Mammary microvascular endothelial cell (primary cell): ENCODE measurements around the gene FBXW2. TPM values are rescaled to one million over a fixed set of nuclear protein-coding genes. Genes with fewer than 3 reads are reported as not detected.

ENCODE experiments used
- total RNA-seq: library from RNA; depleted of rRNA; stranded (reverse); fragments of >200 nt; gene quantifications from 2 replicates; pipeline ENCODE4 v1.2.3, GENCODE V29; 2015

FBXW2 gene, protein sequence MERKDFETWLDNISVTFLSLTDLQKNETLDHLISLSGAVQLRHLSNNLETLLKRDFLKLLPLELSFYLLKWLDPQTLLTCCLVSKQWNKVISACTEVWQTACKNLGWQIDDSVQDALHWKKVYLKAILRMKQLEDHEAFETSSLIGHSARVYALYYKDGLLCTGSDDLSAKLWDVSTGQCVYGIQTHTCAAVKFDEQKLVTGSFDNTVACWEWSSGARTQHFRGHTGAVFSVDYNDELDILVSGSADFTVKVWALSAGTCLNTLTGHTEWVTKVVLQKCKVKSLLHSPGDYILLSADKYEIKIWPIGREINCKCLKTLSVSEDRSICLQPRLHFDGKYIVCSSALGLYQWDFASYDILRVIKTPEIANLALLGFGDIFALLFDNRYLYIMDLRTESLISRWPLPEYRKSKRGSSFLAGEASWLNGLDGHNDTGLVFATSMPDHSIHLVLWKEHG
- total RNA-seq: 23.2 and 35.8 TPM in 2 replicates

DNA sequence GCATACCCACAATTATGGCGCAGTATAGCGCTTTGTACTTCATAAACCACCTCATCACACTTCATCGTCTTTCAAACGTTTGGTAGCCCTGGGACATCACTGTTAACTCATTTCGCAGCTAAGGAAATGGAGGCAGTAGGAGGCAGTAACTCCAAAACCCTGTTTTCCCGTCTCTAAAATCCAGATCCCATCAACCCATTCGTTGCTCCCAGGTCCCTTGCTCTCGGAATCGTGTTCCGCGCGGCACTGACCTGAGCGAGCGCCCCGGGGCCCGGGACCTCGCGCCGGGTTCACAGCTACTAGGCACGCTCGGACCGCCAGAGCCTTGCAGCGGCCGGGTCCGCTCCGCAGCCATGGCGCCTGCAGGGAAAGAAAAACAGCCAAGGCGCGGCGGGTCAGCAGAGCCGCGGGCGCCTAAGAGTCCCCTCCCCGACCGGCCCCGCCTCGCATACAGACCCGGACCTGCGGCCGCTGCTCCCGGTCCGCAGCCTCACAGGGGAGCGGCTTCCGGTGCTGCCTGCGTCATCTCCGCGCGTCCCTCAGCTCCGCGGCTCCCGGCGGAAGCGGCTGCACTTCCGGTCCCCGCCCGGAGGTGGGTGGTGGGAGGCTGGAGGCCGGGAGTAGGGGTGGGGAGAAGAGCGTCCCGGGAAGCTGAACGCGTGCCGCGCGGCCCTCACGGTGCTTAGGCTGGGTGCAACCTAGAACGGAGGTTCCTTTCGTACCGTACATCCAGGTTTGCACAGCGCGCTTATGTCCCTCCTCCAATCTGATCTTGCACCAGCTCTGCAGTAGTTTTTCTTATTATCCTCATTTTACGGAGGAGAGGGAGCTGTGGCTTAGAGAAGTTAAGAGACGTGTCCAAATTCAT lies at the start of gene FBXW2:
TSS of gene FBXW2 (minus strand) at position 519 of the 868 bp plus-strand sequence. CDS start 5,158 bp downstream, outside the sequence.

DNA sequence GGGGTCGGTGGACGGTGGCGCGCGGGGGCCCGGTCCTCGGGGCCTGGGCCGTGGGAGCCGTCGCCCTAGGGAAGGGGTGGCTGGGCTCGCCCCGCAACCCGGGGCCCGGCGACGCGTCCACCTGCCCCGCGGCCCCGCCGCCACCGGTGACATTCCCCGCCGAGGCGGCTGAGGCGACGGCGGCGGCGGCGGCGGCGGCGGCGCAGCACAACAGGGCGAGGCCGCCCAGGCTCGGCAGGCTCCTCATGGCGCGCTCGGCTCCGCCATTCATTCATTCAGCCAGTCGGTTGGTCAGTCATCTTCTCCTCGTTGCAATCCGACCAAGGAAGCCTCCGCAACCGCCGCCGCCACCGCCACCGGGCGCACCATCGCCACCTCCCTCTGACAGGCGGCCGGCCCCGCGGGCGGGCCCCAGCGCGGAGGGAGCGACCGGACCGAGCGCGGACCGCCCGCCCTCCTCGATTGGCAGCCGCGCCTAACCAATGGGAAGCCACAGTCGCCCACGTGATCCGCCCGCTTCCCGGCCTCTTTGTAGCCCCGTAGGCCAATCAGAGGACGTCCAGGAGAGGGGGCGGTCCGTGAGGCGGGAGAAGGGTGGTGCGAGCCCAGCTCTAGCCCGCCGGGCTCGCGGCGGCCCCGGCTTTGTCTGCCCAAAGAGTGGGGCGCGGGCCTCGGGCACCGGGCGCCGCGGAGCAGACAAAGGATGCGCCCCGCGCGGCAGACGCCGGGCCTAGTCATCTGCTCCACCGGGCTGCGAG lies 78.9 kb downstream of the FBXW2 start, which contains the start of gene MEGF9:
TSS of gene MEGF9 (minus strand) at position 383 of the 758 bp plus-strand sequence. CDS start at position 271, 112 bp downstream.

Other genes with a start within 250 kb of the FBXW2 start
- gene CDK5RAP2, start 213.2 kb downstream of the FBXW2 start, total RNA-seq: 24.7 and 28.2 TPM in 2 replicates
- gene MEGF9, start 78.9 kb downstream of the FBXW2 start, total RNA-seq: 5.8 and 7.0 TPM in 2 replicates
- 37.3 and 40.7 TPM in 2 replicates for gene PSMD5, start 49.5 kb upstream of the FBXW2 start, total RNA-seq
- 83.5 and 85.6 TPM in 2 replicates for gene PHF19, start 83.8 kb upstream of the FBXW2 start, total RNA-seq
- 4.6 and 6.8 TPM in 2 replicates for gene TRAF1, start 133.4 kb upstream of the FBXW2 start, total RNA-seq